NCI-H2196 (cell line): ENCODE results near the gene EIF4E1B.

ENCODE experiments used
- DNase-seq: peaks from one replicate; lab custom pipeline; 2025; ENCODE audit not compliant: unreplicated experiment; lab: John Stamatoyannopoulos, UW

Gene EIF4E1B

GRCh38 chr5:176660860-176661641 is 30.6 kb downstream of the EIF4E1B start:
- DNase-seq: peak; percentile 80

- no peak for DNase-seq
Observed at GRCh38 chr5:176661676-176662075, 31.2 kb downstream of the EIF4E1B start.

- no peak for DNase-seq
Observed at GRCh38 chr5:176662371-176663333, 32.2 kb downstream of the EIF4E1B start.

- no peak for DNase-seq
Observed at GRCh38 chr5:176663566-176663965, 33.1 kb downstream of the EIF4E1B start.

GRCh38 chr5:176664479-176664878 is 34.0 kb downstream of the EIF4E1B start:
- no peak for DNase-seq

GRCh38 chr5:176664886-176665285 is 34.4 kb downstream of the EIF4E1B start:
- no peak for DNase-seq

GRCh38 chr5:176665517-176665916 is 35.0 kb downstream of the EIF4E1B start:
- DNase-seq: no peak

- DNase-seq: no peak
Observed at GRCh38 chr5:176667637-176668036, 37.2 kb downstream of the EIF4E1B start.

GRCh38 chr5:176670449-176670848 is 40.0 kb downstream of the EIF4E1B start:
- no peak for DNase-seq

- DNase-seq: no peak
Observed at GRCh38 chr5:176671399-176671798, 40.9 kb downstream of the EIF4E1B start.

- DNase-seq: no peak
Observed at GRCh38 chr5:176671890-176672747, 41.6 kb downstream of the EIF4E1B start.

- no peak for DNase-seq
Observed at GRCh38 chr5:176673651-176674583, 43.4 kb downstream of the EIF4E1B start.

GRCh38 chr5:176674799-176675198 is 44.3 kb downstream of the EIF4E1B start:
- DNase-seq: no peak

GRCh38 chr5:176675676-176676360 is 45.3 kb downstream of the EIF4E1B start:
- peak; percentile 15 for DNase-seq

GRCh38 chr5:176676361-176676824 is 45.9 kb downstream of the EIF4E1B start:
- no peak for DNase-seq

- no peak for DNase-seq
Observed at GRCh38 chr5:176677209-176677939, 46.9 kb downstream of the EIF4E1B start.

GRCh38 chr5:176678584-176678983 is 48.1 kb downstream of the EIF4E1B start:
- DNase-seq: peak; percentile 21
